22Rv1 (cell line): ENCODE results near the gene TSHZ1.

Experiments used
- H3K27ac ChIP-seq: fragments of 450-650 bp; 2 replicates; pipeline ENCODE4 v1.5.1; 2017
- CTCF ChIP-seq: fragments of 450-650 bp; IDR thresholded peaks from 2 replicates; pipeline ENCODE4 v1.5.1; 2017; ENCODE audit warnings: mild to moderate bottlenecking
- ZFX ChIP-seq: fragments of 450-650 bp; IDR thresholded peaks from 2 replicates; pipeline ENCODE4 v1.6.1; 2017; ENCODE audit warnings: antibody characterized with exemption, borderline replicate concordance

TSHZ1 gene

GRCh38 chr18:75167137-75167536, 43.5 kb upstream of the TSHZ1 start:
- TF ChIP-seq CTCF (no peak), ZFX (no peak)
- H3K27ac ChIP-seq: no peak overlapping the region

GRCh38 chr18:75167759-75168618, 42.6 kb upstream of the TSHZ1 start:
- no peak for TF ChIP-seq CTCF
- no peak for TF ChIP-seq ZFX

GRCh38 chr18:75168619-75169018, 42.0 kb upstream of the TSHZ1 start:
- no peak overlapping the region for H3K27ac ChIP-seq
- no peak for TF ChIP-seq ZFX
- TF ChIP-seq CTCF: no peak

More at GRCh38 chr18:75167759-75168618, 42.6 kb upstream of the TSHZ1 start:
- no peak overlapping the region for H3K27ac ChIP-seq

- H3K27ac ChIP-seq: no peak overlapping the region
- TF ChIP-seq ZFX (no peak), CTCF (no peak)
These were observed 41.2 kb upstream of the TSHZ1 start for GRCh38 chr18:75169411-75169810.

GRCh38 chr18:75170022-75170789, 40.4 kb upstream of the TSHZ1 start:
- TF ChIP-seq ZFX: no peak
- no peak for TF ChIP-seq CTCF
- H3K27ac ChIP-seq: no peak overlapping the region

GRCh38 chr18:75170916-75171315, 39.7 kb upstream of the TSHZ1 start:
- TF ChIP-seq CTCF: no peak
- no peak for TF ChIP-seq ZFX
- no peak overlapping the region for H3K27ac ChIP-seq
